Activated gamma-delta T cell (primary cell): Measurements from ENCODE around the gene SBK1.
"Not testable (repeated sequence)": the region's sequence is repeated elsewhere in the genome, so short reads cannot be mapped to it uniquely, and the experiment has no call there.

Experiments
- DNase-seq: peaks from one replicate; lab custom pipeline; 2025; lab: John Stamatoyannopoulos, UW

SBK1 gene

GRCh38 chr16:28308794-28309584 lies 16.7 kb downstream of the SBK1 start:
- DNase-seq, result no peak

GRCh38 chr16:28309811-28310311 lies 17.5 kb downstream of the SBK1 start:
- peak; percentile 75 for DNase-seq

GRCh38 chr16:28310796-28311195 lies 18.5 kb downstream of the SBK1 start:
- no peak for DNase-seq

GRCh38 chr16:28311413-28311812 lies 19.1 kb downstream of the SBK1 start:
- no peak for DNase-seq

GRCh38 chr16:28311913-28312312 lies 19.6 kb downstream of the SBK1 start:
- no peak for DNase-seq

- DNase-seq, result no peak
Measured at GRCh38 chr16:28312327-28312726, 20.0 kb downstream of the SBK1 start.

- no peak for DNase-seq
Measured at GRCh38 chr16:28313587-28313986, 21.3 kb downstream of the SBK1 start.

- no peak for DNase-seq
Measured at GRCh38 chr16:28316054-28316453, 23.7 kb downstream of the SBK1 start.

GRCh38 chr16:28317040-28317880 lies 24.9 kb downstream of the SBK1 start:
- DNase-seq, result no peak

- no peak for DNase-seq
Measured at GRCh38 chr16:28318042-28318744, 25.9 kb downstream of the SBK1 start.

- DNase-seq, result no peak
Measured at GRCh38 chr16:28319476-28320022, 27.2 kb downstream of the SBK1 start.

- no peak for DNase-seq
Measured at GRCh38 chr16:28320023-28320561, 27.8 kb downstream of the SBK1 start.

GRCh38 chr16:28320741-28321140 lies 28.4 kb downstream of the SBK1 start:
- DNase-seq, result no peak

- DNase-seq, result no peak
Measured at GRCh38 chr16:28321700-28322411, 29.5 kb downstream of the SBK1 start.

- DNase-seq, result no peak
Measured at GRCh38 chr16:28324235-28324886, 32.0 kb downstream of the SBK1 start.

GRCh38 chr16:28324887-28325279 lies 32.6 kb downstream of the SBK1 start:
- no peak for DNase-seq

- DNase-seq, result peak; percentile 19
Measured at GRCh38 chr16:28326881-28327610, 34.7 kb downstream of the SBK1 start.

GRCh38 chr16:28330232-28330631 lies 37.9 kb downstream of the SBK1 start:
- DNase-seq, result not testable (repeated sequence)

- DNase-seq, result not testable (repeated sequence)
Measured at GRCh38 chr16:28330981-28331380, 38.7 kb downstream of the SBK1 start.

- DNase-seq, result not testable (repeated sequence)
Measured at GRCh38 chr16:28332632-28333031, 40.3 kb downstream of the SBK1 start.
